Natural killer cell (primary cell): ENCODE results near the gene ANGPTL3. TPM values are rescaled to one million over a fixed set of nuclear protein-coding genes. Genes with fewer than 3 reads are reported as not detected.

Experiments
- total RNA-seq, 4 donors: library from RNA; stranded (reverse); fragments of 120-200 nt in 1 of 4; gene quantifications; one replicate each; pipeline versions ENCODE4 v1.2.3 to v1.2.4, GENCODE V29; 2013 to 2022

The ANGPTL3 gene
- total RNA-seq, 3 donors from 2014 or later (not counting 1 experiment from before 2014, with no cell fraction given) = not detected

Other genes with a start within 250 kb of the ANGPTL3 start
- gene USP1, start 160.5 kb upstream of the ANGPTL3 start, total RNA-seq = 10 to 100 TPM; 22.1 to 34.0 (median 26.8) TPM
- gene DOCK7, start 90.9 kb downstream of the ANGPTL3 start, total RNA-seq = 10 to 100 TPM in 1 of 3 donors, 1 to 10 TPM in 2; 4.3 to 13.1 (median 6.0) TPM
- 1 to 10 TPM; 4.8 to 9.7 (median 6.3) TPM for gene ATG4C, start 186.6 kb downstream of the ANGPTL3 start, total RNA-seq